ENCODE measurements around the gene MISP3.

The MISP3 gene

GRCh38 chr19:14110650-14111049, 38.1 kb downstream of the MISP3 start:
- H3K9ac ChIP-seq (ENCODE audit: low read depth, low read length), result no peak overlapping the region
- H3K27ac ChIP-seq (ENCODE audit: low read depth, low read length), result no peak overlapping the region
- H3K4me3 ChIP-seq (ENCODE audit: low read length), result no peak overlapping the region
- 97% methylated on average over 2 of the region's 2 CpGs for WGBS
- H3K9me3 ChIP-seq (ENCODE audit: insufficient read depth, low read depth, low read length), result no peaks in the 10 kb centered on the region
- peaks cover 19% of the 10 kb centered on the region for H3K4me1 ChIP-seq (ENCODE audit: insufficient read depth, low read length)
- H3K36me3 ChIP-seq (ENCODE audit: insufficient read depth, low read length), result no peaks in the 10 kb centered on the region
- H3K27me3 ChIP-seq (ENCODE audit: insufficient read depth, low read length), result no peaks in the 10 kb centered on the region

GRCh38 chr19:14111486-14111885, 38.9 kb downstream of the MISP3 start:
- Histone ChIP-seq H3K36me3 (ENCODE audit: insufficient read depth, low read length) (no peaks in the 10 kb centered on the region), H3K9ac (ENCODE audit: low read depth, low read length) (no peak overlapping the region), H3K9me3 (ENCODE audit: insufficient read depth, low read depth, low read length) (no peaks in the 10 kb centered on the region), H3K27ac (ENCODE audit: low read depth, low read length) (no peak overlapping the region; the same call in 1 of the 2 replicates), H3K4me3 (ENCODE audit: low read length) (no peak overlapping the region), H3K4me1 (ENCODE audit: insufficient read depth, low read length) (peaks cover 20% of the 10 kb centered on the region), H3K27me3 (ENCODE audit: insufficient read depth, low read length) (no peaks in the 10 kb centered on the region)
- WGBS, result 100% methylated on average over 1 of the region's 1 CpG

- no peak overlapping the region for H3K4me3 ChIP-seq (ENCODE audit: low read length)
- no peaks in the 10 kb centered on the region for H3K9me3 ChIP-seq (ENCODE audit: insufficient read depth, low read depth, low read length)
- H3K27ac ChIP-seq (ENCODE audit: low read depth, low read length), result peak overlapping the region; percentile 53
- H3K4me1 ChIP-seq (ENCODE audit: insufficient read depth, low read length), result peaks cover 23% of the 10 kb centered on the region
- H3K36me3 ChIP-seq (ENCODE audit: insufficient read depth, low read length), result no peaks in the 10 kb centered on the region
- no peaks in the 10 kb centered on the region for H3K27me3 ChIP-seq (ENCODE audit: insufficient read depth, low read length)
- no peak overlapping the region for H3K9ac ChIP-seq (ENCODE audit: low read depth, low read length)
- WGBS, result 73% methylated on average over 12 of the region's 12 CpGs
Measured at GRCh38 chr19:14112051-14112808, 39.6 kb downstream of the MISP3 start.

- Histone ChIP-seq H3K9me3 (ENCODE audit: insufficient read depth, low read depth, low read length) (no peaks in the 10 kb centered on the region), H3K36me3 (ENCODE audit: insufficient read depth, low read length) (no peaks in the 10 kb centered on the region), H3K4me3 (ENCODE audit: low read length) (no peak overlapping the region), H3K4me1 (ENCODE audit: insufficient read depth, low read length) (peaks cover 23% of the 10 kb centered on the region), H3K9ac (ENCODE audit: low read depth, low read length) (no peak overlapping the region), H3K27ac (ENCODE audit: low read depth, low read length) (peak overlapping the region; percentile 53), H3K27me3 (ENCODE audit: insufficient read depth, low read length) (no peaks in the 10 kb centered on the region)
- whole genome bisulfite sequencing, result 49% methylated on average over 12 of the region's 12 CpGs
Measured at GRCh38 chr19:14112809-14113385, 40.3 kb downstream of the MISP3 start.

GRCh38 chr19:14113762-14114414, 41.3 kb downstream of the MISP3 start:
- no peaks in the 10 kb centered on the region for H3K9me3 ChIP-seq (ENCODE audit: insufficient read depth, low read depth, low read length)
- H3K27me3 ChIP-seq (ENCODE audit: insufficient read depth, low read length), result no peaks in the 10 kb centered on the region
- no peak overlapping the region; the same call in 1 of the 2 replicates for H3K27ac ChIP-seq (ENCODE audit: low read depth, low read length)
- no peak overlapping the region for H3K4me3 ChIP-seq (ENCODE audit: low read length)
- H3K36me3 ChIP-seq (ENCODE audit: insufficient read depth, low read length), result no peaks in the 10 kb centered on the region
- 92% methylated on average over 18 of the region's 18 CpGs for WGBS
- H3K9ac ChIP-seq (ENCODE audit: low read depth, low read length), result no peak overlapping the region
- H3K4me1 ChIP-seq (ENCODE audit: insufficient read depth, low read length), result peaks cover 26% of the 10 kb centered on the region

GRCh38 chr19:14114439-14114838, 41.9 kb downstream of the MISP3 start:
- H3K4me1 ChIP-seq (ENCODE audit: insufficient read depth, low read length), result peaks cover 26% of the 10 kb centered on the region
- H3K9me3 ChIP-seq (ENCODE audit: insufficient read depth, low read depth, low read length), result no peaks in the 10 kb centered on the region
- no peak overlapping the region for H3K27ac ChIP-seq (ENCODE audit: low read depth, low read length)
- no peak overlapping the region for H3K4me3 ChIP-seq (ENCODE audit: low read length)
- no peak overlapping the region for H3K9ac ChIP-seq (ENCODE audit: low read depth, low read length)
- H3K36me3 ChIP-seq (ENCODE audit: insufficient read depth, low read length), result no peaks in the 10 kb centered on the region
- 90% methylated on average over 7 of the region's 7 CpGs for WGBS
- H3K27me3 ChIP-seq (ENCODE audit: insufficient read depth, low read length), result no peaks in the 10 kb centered on the region

GRCh38 chr19:14114854-14115253, 42.3 kb downstream of the MISP3 start:
- H3K36me3 ChIP-seq (ENCODE audit: insufficient read depth, low read length), result peaks cover 3% of the 10 kb centered on the region; the same call in 1 of the 2 replicates
- no peak overlapping the region for H3K9ac ChIP-seq (ENCODE audit: low read depth, low read length)
- H3K4me1 ChIP-seq (ENCODE audit: insufficient read depth, low read length), result peaks cover 26% of the 10 kb centered on the region

GRCh38 chr19:14115756-14116155, 43.2 kb downstream of the MISP3 start:
- H3K4me3 ChIP-seq (ENCODE audit: low read length), result no peak overlapping the region
- H3K27ac ChIP-seq (ENCODE audit: low read depth, low read length), result no peak overlapping the region
- no peaks in the 10 kb centered on the region for H3K27me3 ChIP-seq (ENCODE audit: insufficient read depth, low read length)
- WGBS, result 86% methylated on average over 5 of the region's 5 CpGs
- peaks cover 6% of the 10 kb centered on the region; the same call in 1 of the 2 replicates for H3K36me3 ChIP-seq (ENCODE audit: insufficient read depth, low read length)
- H3K9ac ChIP-seq (ENCODE audit: low read depth, low read length), result no peak overlapping the region
- no peaks in the 10 kb centered on the region for H3K9me3 ChIP-seq (ENCODE audit: insufficient read depth, low read depth, low read length)
- H3K4me1 ChIP-seq (ENCODE audit: insufficient read depth, low read length), result peaks cover 26% of the 10 kb centered on the region

More at GRCh38 chr19:14114854-14115253, 42.3 kb downstream of the MISP3 start:
- 74% methylated on average over 8 of the region's 9 CpGs for WGBS
- Histone ChIP-seq H3K4me3 (ENCODE audit: low read length) (no peak overlapping the region), H3K27me3 (ENCODE audit: insufficient read depth, low read length) (no peaks in the 10 kb centered on the region), H3K9me3 (ENCODE audit: insufficient read depth, low read depth, low read length) (no peaks in the 10 kb centered on the region), H3K27ac (ENCODE audit: low read depth, low read length) (no peak overlapping the region)

GRCh38 chr19:14116525-14116917, 43.9 kb downstream of the MISP3 start:
- 48% methylated on average over 6 of the region's 6 CpGs for WGBS
- H3K4me1 ChIP-seq (ENCODE audit: insufficient read depth, low read length), result peaks cover 26% of the 10 kb centered on the region
- H3K27ac ChIP-seq (ENCODE audit: low read depth, low read length), result no peak overlapping the region
- H3K4me3 ChIP-seq (ENCODE audit: low read length), result peak overlapping the region; percentile 63
- no peaks in the 10 kb centered on the region for H3K9me3 ChIP-seq (ENCODE audit: insufficient read depth, low read depth, low read length)
- peaks cover 11% of the 10 kb centered on the region for H3K36me3 ChIP-seq (ENCODE audit: insufficient read depth, low read length)
- no peaks in the 10 kb centered on the region for H3K27me3 ChIP-seq (ENCODE audit: insufficient read depth, low read length)
- H3K9ac ChIP-seq (ENCODE audit: low read depth, low read length), result no peak overlapping the region

GRCh38 chr19:14116918-14117578, 44.5 kb downstream of the MISP3 start:
- under 1% methylated on average over 33 of the region's 33 CpGs for WGBS
- H3K36me3 ChIP-seq (ENCODE audit: insufficient read depth, low read length), result peaks cover 12% of the 10 kb centered on the region
- peak overlapping the region; percentile 63 for H3K4me3 ChIP-seq (ENCODE audit: low read length)
- no peak overlapping the region for H3K27ac ChIP-seq (ENCODE audit: low read depth, low read length)
- no peaks in the 10 kb centered on the region for H3K9me3 ChIP-seq (ENCODE audit: insufficient read depth, low read depth, low read length)
- peaks cover 22% of the 10 kb centered on the region for H3K4me1 ChIP-seq (ENCODE audit: insufficient read depth, low read length)
- no peaks in the 10 kb centered on the region for H3K27me3 ChIP-seq (ENCODE audit: insufficient read depth, low read length)
- no peak overlapping the region for H3K9ac ChIP-seq (ENCODE audit: low read depth, low read length)

- Histone ChIP-seq H3K27me3 (ENCODE audit: insufficient read depth, low read length) (no peaks in the 10 kb centered on the region), H3K27ac (ENCODE audit: low read depth, low read length) (peak within 1 kb of the TSS; percentile 89), H3K36me3 (ENCODE audit: insufficient read depth, low read length) (peaks cover 12% of the 10 kb centered on the region), H3K9ac (ENCODE audit: low read depth, low read length) (peak within 1 kb of the TSS; percentile 74), H3K4me3 (ENCODE audit: low read length) (peak within 1 kb of the TSS; percentile 63), H3K4me1 (ENCODE audit: insufficient read depth, low read length) (peaks cover 16% of the 10 kb centered on the region), H3K9me3 (ENCODE audit: insufficient read depth, low read depth, low read length) (no peaks in the 10 kb centered on the region)
- under 1% methylated on average over 67 of the region's 67 CpGs for WGBS
Measured at GRCh38 chr19:14117668-14118164, 45.1 kb downstream of the MISP3 start, which contains the start of gene PRKACA. Gene PRKACA, minus strand, starts transcription at chr19:14117762. Its CDS starts 215 bp downstream, at chr19:14117547.

All from HUES64 (cell line).